Stimulated activated CD4-positive, alpha-beta T cell treated with anti-CD3 and anti-CD28 coated beads, Interleukin-4, amount 100 ng/mL, for 24 hours (primary cell): Measurements from ENCODE around the gene YES1.
"Not testable (repeated sequence)": the region's sequence is repeated elsewhere in the genome, so short reads cannot be mapped to it uniquely, and the experiment has no call there.

ENCODE experiments used
- DNase-seq: peaks from one replicate; pipeline ENCODE4 v3.0.0-alpha.2; 2020

Gene YES1

GRCh38 chr18:820591-821165 is 8.6 kb upstream of the YES1 start:
- DNase-seq = no peak

DNA sequence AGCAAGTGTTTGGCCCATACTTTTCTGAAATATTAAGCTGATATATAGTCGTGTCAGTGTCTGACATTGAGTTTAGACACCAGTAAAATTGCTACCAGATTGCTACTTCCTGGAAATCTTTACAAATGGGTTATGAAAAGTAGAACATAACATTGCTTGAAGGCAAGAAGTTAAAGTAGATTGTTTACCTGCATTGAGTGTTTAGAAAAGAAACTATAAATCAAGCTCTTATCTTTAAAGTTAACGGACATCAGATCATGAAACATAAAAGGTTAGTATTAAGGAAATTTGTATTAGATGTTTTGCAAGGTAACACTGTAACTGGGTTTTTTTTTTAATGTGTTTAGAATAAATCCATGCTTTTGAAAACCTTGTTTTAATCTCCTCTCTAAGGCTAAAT is 4.8 kb upstream of the YES1 start:
- no peak for DNase-seq

GRCh38 chr18:816088-816653 is 4.1 kb upstream of the YES1 start:
- DNase-seq = no peak

DNA sequence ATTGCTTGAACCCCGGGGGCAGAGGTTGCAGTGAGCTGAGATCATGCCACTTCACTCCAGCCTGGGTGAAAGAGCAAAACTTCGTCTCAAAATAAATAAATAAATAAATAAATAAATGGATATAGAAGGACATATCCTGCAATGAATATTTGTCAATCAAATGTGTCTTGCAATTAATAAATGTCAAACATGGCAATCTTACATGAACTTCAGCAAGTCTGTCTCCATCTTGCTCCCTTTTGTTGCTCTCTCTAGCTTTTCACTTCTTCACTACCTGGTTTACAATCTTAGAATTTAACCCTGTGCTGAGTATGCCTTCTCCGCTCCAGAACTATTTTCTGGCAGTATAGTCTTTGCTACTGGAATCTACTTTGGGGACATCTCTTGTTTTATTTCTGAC is 3.3 kb upstream of the YES1 start:
- DNase-seq = no peak

DNA sequence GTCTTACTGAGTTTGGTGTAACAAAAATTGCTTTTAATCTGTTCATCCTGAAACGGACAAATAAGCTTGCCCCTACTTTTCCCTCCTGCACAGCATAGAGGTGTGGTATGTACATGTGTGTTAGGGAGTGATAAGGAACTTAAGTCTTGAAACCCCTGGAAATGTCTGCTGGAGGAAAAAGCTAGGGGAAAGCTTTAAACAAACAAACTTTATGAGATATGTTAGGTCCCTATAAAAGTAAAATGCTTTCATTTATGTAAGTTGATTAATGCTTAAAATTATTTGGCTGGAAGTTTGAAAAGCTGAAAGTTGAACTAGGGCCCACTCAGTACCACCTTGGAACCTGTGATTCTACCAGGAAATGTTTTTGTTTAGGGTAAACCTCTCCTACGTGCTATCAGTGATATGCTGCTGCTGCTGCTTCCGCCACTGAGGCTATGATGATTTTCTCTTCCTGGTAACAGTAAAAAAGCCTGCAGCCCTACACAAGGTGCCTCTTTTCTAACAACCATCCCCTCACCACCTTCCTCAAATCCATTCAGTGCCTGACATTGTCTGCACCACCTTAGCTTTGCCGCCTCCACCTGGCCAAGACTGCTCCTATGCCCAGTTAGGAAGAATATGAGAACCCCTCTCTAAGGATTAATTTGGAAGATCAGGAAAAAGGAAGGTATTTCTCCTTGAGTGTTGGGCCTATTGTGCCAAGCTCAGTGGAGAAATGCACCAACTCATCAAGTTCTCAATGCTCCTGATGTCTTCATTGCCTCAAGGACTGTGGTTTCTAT is 2.5 kb upstream of the YES1 start:
- no peak for DNase-seq

- DNase-seq = peak; percentile 55
Observed at GRCh38 chr18:813172-814071, 1.4 kb upstream of the YES1 start.

GRCh38 chr18:812376-813171 is 532 bp upstream of the YES1 start:
- DNase-seq = peak; percentile 65

DNA sequence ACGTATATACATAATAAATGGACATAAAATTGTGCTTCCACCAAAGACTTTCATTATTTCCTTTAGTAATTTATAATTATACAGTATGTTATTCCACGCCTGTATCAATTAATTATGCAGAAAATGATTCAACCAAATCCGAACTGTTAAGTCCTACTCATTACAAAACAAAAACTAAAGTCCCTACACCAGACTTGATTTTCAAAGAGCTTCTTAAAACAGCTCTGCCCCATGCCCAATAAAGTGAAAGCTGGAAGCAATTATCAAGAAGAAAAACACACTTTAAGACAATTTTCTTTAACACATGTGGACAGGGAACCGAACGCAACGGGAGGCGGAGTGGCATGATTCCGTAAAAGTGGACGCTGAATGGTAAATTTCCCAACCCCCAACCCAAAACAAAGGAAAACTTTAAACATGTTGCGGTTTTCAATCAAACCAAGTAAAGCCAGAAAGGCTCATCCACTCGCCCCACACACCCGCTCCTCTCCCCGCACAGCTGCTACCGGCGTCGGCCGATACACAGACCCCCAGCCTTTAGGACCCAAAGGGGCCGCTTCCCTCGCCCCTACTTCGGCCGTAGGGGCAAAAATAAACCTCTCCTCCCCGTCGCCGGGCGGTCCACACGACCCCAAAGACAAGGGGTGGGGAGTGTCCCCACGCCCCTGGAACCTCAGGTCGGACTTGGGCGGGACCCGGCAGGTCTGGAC is 705 bp downstream of the YES1 start:
- peak; percentile 9 for DNase-seq

DNA sequence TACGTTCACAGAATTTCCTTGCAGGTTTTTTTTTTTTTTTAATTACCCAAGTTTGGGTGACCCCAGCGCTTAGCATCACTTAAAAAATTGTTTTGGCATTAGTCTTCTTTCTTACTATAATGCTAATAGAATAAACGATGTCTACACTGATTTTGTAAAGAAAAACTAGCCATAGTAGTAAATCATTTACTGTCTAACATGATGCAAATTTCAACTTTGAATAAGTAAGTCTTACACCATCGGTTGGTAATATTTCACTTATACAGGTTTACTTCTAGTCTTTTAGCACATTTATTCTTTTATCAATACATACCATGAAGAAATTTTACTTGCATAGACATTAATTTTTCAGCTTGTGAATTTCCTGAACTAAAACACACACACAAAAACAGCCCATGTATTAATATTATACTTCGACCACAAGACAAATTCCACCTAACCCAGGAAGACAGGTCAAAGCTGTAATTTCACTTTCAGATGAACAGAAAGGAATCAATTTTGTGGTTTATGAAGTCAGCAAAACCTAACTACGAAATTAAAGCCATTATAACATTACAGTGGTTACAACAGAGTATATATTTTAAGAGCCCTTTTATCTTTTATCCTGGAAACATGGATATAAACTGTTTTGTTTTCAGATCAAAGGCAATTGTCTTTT is 1.9 kb downstream of the YES1 start:
- DNase-seq = no peak

DNA sequence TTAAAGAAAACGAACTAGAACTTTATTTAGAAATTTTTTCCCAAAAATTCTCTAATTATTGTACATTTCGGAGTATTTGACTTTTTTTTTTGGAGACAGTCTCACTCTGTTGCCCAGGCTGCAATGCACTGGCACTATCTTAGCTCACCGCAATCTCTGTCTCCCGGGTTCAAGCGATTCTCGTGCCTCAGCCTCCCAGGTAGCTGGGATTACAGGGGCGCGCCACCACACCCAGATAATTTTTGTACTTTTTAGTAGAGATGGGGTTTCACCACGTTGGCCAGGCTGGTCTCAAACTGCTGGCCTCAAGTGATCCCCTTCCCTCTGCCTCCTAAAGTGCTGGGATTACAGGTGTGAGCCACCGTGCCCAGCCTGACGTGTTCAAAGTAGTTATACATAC is 2.8 kb downstream of the YES1 start:
- not testable (repeated sequence) for DNase-seq

- no peak for DNase-seq
Observed at GRCh38 chr18:808502-808901, 3.5 kb downstream of the YES1 start.

GRCh38 chr18:808086-808485 is 4.0 kb downstream of the YES1 start:
- no peak for DNase-seq

DNA sequence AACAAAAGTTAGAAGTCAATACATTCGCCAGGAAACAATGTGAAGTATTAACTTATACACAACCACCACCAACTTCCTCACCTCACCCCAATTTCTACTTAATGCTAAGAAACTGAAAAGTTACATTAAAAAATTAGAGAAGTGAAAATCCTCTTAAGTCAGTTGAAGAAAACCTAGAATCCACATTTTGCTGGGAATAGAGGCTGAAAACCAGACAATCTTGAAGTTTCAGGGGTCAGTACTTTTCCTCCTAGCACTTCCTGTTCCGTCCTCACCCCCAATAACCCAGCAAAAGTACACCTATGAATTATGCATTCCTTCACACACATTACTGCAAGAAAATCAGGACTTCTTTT is 6.3 kb downstream of the YES1 start:
- DNase-seq = no peak

DNA sequence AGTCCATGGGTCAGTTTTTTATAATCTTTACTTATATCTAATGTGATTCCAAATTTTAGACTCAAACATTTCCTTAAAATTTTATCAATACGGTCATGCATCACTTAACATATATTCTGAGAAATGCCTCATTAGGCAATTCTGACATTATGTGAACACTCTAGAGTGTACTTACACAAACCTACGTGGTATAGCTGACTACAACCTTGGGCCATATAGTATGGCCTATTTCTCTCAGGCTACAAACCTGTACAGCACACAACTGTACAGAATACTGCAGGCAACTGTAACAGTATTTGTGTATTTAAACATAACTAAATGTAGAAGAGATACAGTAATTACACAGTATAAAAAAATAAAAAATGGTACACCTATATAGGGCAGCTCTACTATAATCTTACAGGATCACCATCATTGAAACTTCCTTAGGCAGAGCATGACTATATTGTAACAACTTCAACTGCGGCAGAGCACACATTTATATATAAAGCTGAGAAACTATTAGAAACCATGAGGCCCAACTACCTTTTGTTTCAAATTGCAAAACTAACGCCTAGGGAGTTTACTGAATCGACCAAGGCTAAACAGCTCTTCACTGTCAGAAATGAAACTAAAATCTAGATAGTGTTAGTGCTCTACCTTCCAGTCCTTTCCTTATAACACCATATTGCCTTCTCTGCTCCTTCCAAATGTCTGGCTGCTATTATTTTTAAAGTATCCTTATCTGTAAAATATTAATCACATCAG is 6.9 kb downstream of the YES1 start:
- no peak for DNase-seq

DNA sequence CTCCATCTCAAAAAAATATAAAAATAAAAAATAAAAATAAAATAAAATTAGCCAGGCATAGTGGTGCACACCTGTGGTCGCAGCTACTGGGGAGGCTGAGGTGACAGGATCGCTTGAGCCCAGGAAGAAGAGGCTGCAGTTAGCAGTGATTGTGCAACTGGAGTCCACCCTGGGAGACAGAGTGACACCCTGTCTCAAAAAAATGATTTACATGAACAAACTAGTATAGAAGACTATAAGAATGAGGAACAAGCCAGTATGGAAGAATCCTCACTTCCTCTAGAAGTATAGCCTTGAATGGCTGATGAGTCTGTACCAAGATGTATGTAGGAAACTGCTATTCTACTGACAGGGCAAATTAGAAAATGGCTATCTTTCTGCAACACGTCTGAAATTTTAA is 10.9 kb downstream of the YES1 start:
- DNase-seq = no peak

DNA sequence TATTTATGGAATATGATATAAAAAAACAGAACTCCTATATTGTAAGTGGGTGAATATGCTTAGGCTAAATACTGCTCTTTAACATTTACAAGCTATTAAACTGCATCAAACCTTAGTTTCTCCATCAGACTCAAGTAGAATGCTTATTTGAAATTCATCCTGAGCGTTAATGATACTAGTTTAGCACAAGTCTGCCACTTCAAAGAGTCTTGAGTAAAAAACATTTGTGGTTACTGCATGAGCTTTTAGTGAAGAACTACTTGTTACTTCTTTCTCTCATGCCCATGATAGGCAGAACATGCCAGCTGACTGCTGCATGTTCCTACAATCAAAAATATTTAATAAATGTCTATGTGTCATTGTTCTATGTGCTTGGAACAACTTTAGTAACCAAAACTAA is 12.1 kb downstream of the YES1 start:
- no peak for DNase-seq

- DNase-seq = not testable (repeated sequence)
Observed at GRCh38 chr18:795383-795782, 16.7 kb downstream of the YES1 start.

DNA sequence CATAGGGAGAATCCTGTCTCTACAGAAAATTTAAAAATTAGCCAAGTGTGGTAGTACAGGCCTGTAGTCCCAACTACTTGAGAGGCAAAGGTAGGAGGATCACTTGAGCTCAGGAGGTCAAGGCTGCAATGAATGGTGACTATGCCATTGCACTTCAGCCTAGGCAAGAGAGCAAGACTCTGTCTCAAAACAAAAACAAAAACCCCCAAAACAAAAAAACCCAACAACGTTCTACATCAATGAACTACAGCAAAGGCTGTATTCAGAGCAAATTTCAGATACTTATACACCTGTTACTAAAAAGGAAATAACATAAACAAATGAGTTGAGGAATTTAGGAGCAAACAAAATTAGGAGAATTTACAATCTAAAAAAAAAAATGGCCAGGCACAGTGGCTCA is 22.6 kb downstream of the YES1 start:
- DNase-seq = no peak

DNA sequence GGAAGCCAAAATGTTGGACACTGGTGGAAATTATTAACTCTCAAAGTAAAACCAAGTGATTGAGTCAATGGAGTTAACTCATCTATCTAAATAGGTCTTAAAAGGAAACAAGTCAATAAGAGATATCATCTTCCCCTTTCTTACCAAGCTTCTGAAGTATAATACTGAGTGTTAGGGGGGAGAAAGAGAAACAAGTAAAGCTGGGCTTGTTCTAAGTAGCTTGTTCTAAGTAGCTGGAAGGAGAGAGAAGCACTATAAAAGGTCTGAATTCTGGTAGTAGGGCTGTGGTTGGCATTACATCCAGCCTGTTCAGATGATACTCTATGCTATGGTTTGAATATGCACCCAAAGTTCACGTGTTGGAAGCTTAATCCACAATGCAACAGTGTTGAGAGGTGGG is 26.8 kb downstream of the YES1 start:
- no peak for DNase-seq

- DNase-seq = no peak
Observed at GRCh38 chr18:784470-785172, 27.4 kb downstream of the YES1 start.
